ENCODE results near the gene MAF.

Gene MAF

DNA sequence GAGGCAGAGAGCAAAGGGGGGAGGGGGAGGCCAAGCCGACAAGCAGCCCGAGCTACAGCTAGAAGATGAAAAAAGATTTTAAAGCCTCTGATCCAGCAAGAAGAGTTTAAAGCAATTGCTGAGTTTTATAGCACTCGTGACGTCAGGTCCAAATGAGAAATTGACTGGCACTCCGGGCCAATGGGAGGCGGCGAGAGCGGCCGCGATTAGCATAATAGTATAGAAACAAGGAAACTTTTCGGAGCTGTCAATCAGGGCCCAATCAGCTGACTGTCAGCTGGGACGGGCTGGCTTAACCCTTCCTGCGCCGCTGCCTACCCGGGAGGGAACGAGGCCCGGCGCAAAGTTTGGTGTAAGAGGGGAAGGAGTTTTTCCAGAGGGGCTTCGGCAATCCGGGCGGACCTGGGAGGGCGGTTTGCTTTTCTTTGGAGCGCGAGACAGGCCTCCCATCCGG is at the start of gene MAF:
MAF (minus strand) TSS at position 100 of the 454 bp plus-strand sequence. CDS start 835 bp downstream, outside the sequence.
- DNase-seq (ENCODE audit: low read depth), result peak; percentile 7
- H3K4me3 ChIP-seq (ENCODE audit: control insufficient read depth, low read depth, low read length), result peak within 1 kb of the TSS; percentile 57

DNA sequence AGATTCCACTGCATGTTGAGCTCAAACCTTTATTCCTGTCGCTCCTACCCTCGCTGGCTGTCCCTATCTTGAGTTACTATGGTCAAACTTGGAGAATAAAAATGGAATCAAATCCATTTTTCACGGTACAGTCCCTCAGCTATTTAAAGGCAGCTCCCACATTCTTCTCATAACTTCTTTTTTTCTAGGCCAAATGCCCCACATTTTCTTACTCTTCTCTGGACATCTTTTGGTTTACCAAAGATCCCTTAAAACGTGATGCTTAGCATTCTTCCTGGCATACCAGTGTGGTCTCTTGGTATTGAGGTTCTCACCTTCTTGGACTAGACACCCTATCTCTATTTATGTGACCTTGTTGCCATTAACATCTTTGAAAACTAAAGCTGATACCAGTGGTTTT is 48.3 kb upstream of the MAF start:
- no peak overlapping the region for H3K4me3 ChIP-seq (ENCODE audit: control insufficient read depth, low read depth, low read length)
- DNase-seq (ENCODE audit: low read depth), result no peak
- TF ChIP-seq, protein P1, sequence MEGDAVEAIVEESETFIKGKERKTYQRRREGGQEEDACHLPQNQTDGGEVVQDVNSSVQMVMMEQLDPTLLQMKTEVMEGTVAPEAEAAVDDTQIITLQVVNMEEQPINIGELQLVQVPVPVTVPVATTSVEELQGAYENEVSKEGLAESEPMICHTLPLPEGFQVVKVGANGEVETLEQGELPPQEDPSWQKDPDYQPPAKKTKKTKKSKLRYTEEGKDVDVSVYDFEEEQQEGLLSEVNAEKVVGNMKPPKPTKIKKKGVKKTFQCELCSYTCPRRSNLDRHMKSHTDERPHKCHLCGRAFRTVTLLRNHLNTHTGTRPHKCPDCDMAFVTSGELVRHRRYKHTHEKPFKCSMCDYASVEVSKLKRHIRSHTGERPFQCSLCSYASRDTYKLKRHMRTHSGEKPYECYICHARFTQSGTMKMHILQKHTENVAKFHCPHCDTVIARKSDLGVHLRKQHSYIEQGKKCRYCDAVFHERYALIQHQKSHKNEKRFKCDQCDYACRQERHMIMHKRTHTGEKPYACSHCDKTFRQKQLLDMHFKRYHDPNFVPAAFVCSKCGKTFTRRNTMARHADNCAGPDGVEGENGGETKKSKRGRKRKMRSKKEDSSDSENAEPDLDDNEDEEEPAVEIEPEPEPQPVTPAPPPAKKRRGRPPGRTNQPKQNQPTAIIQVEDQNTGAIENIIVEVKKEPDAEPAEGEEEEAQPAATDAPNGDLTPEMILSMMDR (IDR thresholded peaks at IDR 0.05; ENCODE audit: control insufficient read depth, insufficient read depth, low read depth, low read length, missing control alignments), result no peak

More for the DNA sequence above, at the start of gene MAF:
- TF ChIP-seq, protein P1 (IDR thresholded peaks at IDR 0.05; ENCODE audit: control insufficient read depth, insufficient read depth, low read depth, low read length, missing control alignments), result no peak

DNA sequence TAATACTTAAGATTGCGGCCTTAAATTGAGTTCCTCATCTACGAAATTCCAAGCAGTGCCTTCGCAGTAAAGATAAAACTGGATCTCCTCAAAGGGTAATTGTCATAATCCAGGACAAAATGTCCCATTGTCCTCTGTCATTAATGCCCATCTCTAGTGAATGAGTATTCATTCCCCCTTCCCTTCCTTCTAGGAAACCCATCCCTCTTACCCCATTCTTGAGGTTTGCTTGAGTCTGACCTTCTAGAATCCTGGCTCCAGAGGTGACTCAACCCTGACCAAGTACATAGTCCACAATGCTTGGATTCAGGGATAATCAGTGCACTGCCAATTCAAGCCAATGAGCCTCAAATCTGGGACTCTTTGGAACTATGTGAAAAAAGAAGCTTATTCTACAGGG is 47.0 kb upstream of the MAF start:
- TF ChIP-seq, protein P1 (IDR thresholded peaks at IDR 0.05; ENCODE audit: control insufficient read depth, insufficient read depth, low read depth, low read length, missing control alignments), result no peak
- no peak for DNase-seq (ENCODE audit: low read depth)

DNA sequence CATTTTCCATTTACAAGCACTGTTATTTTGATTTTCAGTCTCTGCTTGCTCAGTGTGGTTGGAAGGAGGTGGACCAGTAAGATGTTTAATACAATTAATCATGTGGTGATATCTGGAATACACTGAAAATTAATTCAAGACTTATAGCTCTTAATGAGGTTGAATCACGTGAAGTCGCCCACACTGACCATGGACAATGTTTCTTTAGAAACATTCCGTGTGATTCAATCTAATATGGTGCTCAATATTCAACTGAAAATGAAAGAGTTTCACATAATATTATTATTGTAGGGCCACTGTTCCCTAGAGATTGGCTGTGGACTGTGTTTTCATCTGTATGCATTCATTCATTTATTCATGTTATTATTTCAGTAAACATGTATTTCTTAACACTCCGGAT is 45.2 kb upstream of the MAF start:
- no peak for DNase-seq (ENCODE audit: low read depth)
- no peak overlapping the region for H3K4me3 ChIP-seq (ENCODE audit: control insufficient read depth, low read depth, low read length)
- TF ChIP-seq, protein P1 (IDR thresholded peaks at IDR 0.05; ENCODE audit: control insufficient read depth, insufficient read depth, low read depth, low read length, missing control alignments), result no peak

More for the DNA sequence above, 47.0 kb upstream of the MAF start:
- no peak overlapping the region for H3K4me3 ChIP-seq (ENCODE audit: control insufficient read depth, low read depth, low read length)

- H3K4me3 ChIP-seq (ENCODE audit: control insufficient read depth, low read depth, low read length), result no peak overlapping the region
- peak; percentile 17 for DNase-seq (ENCODE audit: low read depth)
- TF ChIP-seq, protein P1 (IDR thresholded peaks at IDR 0.05; ENCODE audit: control insufficient read depth, insufficient read depth, low read depth, low read length, missing control alignments), result no peak
Observed at GRCh38 chr16:79644971-79645667, 44.6 kb upstream of the MAF start.

DNA sequence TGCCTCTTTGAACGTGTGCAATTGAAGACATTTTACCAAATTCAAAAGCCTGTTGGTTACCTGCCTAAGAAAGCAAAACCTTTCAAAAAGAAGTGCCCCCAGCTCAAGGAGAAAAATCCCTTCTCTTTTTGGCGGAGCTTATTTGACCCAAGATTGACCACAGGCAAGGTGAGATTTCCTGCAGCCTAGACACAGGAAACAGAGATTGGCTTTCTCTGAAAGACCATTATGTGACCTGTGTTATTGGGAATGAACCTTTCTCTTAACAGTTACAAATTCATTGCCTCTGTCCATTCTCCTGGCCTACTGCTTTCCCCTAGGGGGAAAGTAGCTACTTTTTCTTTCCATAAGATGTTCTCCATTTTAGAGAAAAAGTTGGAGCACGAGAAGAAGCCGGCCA is 42.1 kb upstream of the MAF start:
- no peak for DNase-seq (ENCODE audit: low read depth)
- TF ChIP-seq, protein P1 (IDR thresholded peaks at IDR 0.05; ENCODE audit: control insufficient read depth, insufficient read depth, low read depth, low read length, missing control alignments), result no peak
- no peak overlapping the region for H3K4me3 ChIP-seq (ENCODE audit: control insufficient read depth, low read depth, low read length)
